NCI-H345 treated with DMSO at 0.1 percent for 48 hours (cell line): ENCODE measurements around the gene CD300LD.

Experiments
- DNase-seq: peaks from one replicate; lab custom pipeline; 2025; ENCODE audit not compliant: unreplicated experiment; lab: John Stamatoyannopoulos, UW

Gene CD300LD

GRCh38 chr17:74607221-74607620 lies 15.1 kb upstream of the CD300LD start:
- DNase-seq = no peak

GRCh38 chr17:74606050-74606449 lies 14.0 kb upstream of the CD300LD start:
- no peak for DNase-seq

GRCh38 chr17:74605361-74605760 lies 13.3 kb upstream of the CD300LD start:
- no peak for DNase-seq

GRCh38 chr17:74604761-74605160 lies 12.7 kb upstream of the CD300LD start:
- DNase-seq = no peak

- no peak for DNase-seq
These were observed 12.1 kb upstream of the CD300LD start for GRCh38 chr17:74604200-74604599.

- DNase-seq = no peak
These were observed 11.7 kb upstream of the CD300LD start for GRCh38 chr17:74603746-74604145.

GRCh38 chr17:74603037-74603635 lies 11.1 kb upstream of the CD300LD start:
- no peak for DNase-seq

GRCh38 chr17:74601944-74602572 lies 10.0 kb upstream of the CD300LD start:
- no peak for DNase-seq

- DNase-seq = no peak
These were observed 7.4 kb upstream of the CD300LD start for GRCh38 chr17:74599448-74599939.

GRCh38 chr17:74599023-74599399 lies 6.9 kb upstream of the CD300LD start:
- DNase-seq = no peak

- peak; percentile 34 for DNase-seq
These were observed 6.4 kb upstream of the CD300LD start for GRCh38 chr17:74598346-74599022.

GRCh38 chr17:74597069-74597790 lies 5.1 kb upstream of the CD300LD start:
- DNase-seq = no peak

- no peak for DNase-seq
These were observed 3.1 kb upstream of the CD300LD start for GRCh38 chr17:74595037-74595750.

- no peak for DNase-seq
These were observed 580 bp downstream of the CD300LD start for GRCh38 chr17:74591503-74591902.

GRCh38 chr17:74585711-74586110 lies 6.4 kb downstream of the CD300LD start:
- no peak for DNase-seq

GRCh38 chr17:74584292-74585060 lies 7.6 kb downstream of the CD300LD start:
- no peak for DNase-seq

- DNase-seq = no peak
These were observed 9.4 kb downstream of the CD300LD start for GRCh38 chr17:74582633-74583032.

- no peak for DNase-seq
These were observed 12.2 kb downstream of the CD300LD start for GRCh38 chr17:74579900-74580299.

GRCh38 chr17:74578979-74579378 lies 13.1 kb downstream of the CD300LD start:
- no peak for DNase-seq

- DNase-seq = no peak
These were observed 17.5 kb downstream of the CD300LD start for GRCh38 chr17:74574489-74575142.
